HepG2 (cell line): ENCODE data around the gene CITED2. TPM values are rescaled to one million over a fixed set of nuclear protein-coding genes. Genes with fewer than 3 reads are reported as not detected.

ENCODE experiments used
- BRCA1 ChIP-seq: sonication (generic); formaldehyde crosslinking; IDR thresholded peaks from 2 replicates; pipeline ENCODE4 v1.4.0; 2020; ENCODE audit warnings: missing genetic modification reagents
- FOSL1 ChIP-seq: sonication (generic); formaldehyde crosslinking; IDR thresholded peaks from 2 replicates; pipeline ENCODE4 v1.9.0; 2021; ENCODE audit warnings: missing genetic modification reagents, borderline replicate concordance
- FOXC1 ChIP-seq: sonication (generic); formaldehyde crosslinking; IDR thresholded peaks from 2 replicates; pipeline ENCODE4 v1.8.0; 2022; ENCODE audit warnings: mild to moderate bottlenecking, missing genetic modification reagents, borderline replicate concordance
- FOXK1 ChIP-seq: sonication (generic); formaldehyde crosslinking; IDR thresholded peaks from 2 replicates; pipeline ENCODE4 v1.4.0; 2020; ENCODE audit warnings: low read depth, missing genetic modification reagents, borderline replicate concordance
- GPN1 ChIP-seq: sonication (generic); formaldehyde crosslinking; IDR thresholded peaks from 2 replicates; pipeline ENCODE4 v1.5.1; 2020; ENCODE audit warnings: missing genetic modification reagents, borderline replicate concordance
- HCFC1 ChIP-seq: fragments of 150-350 bp; IDR thresholded peaks from 2 replicates; pipeline ENCODE4 v1.6.1; 2014; ENCODE audit warnings: low read depth, low read length
- IKZF4 ChIP-seq: sonication (generic); formaldehyde crosslinking; IDR thresholded peaks from 2 replicates; pipeline ENCODE4 v1.5.1; 2020; ENCODE audit warnings: borderline replicate concordance, mild to moderate bottlenecking, low read depth, missing genetic modification reagents; ENCODE audit errors: not compliant biosample characterization
- JUND ChIP-seq: sonication (generic); formaldehyde crosslinking; IDR thresholded peaks from 2 replicates; pipeline ENCODE4 v1.8.0; 2022; ENCODE audit warnings: mild to moderate bottlenecking, missing genetic modification reagents
- LBX2 ChIP-seq: sonication (generic); formaldehyde crosslinking; IDR thresholded peaks from 2 replicates; pipeline ENCODE4 v1.5.0; 2020; ENCODE audit warnings: missing genetic modification reagents, mild to moderate bottlenecking, borderline replicate concordance
- SMARCC2 ChIP-seq: fragments of 450-650 bp; IDR thresholded peaks from 2 replicates; pipeline ENCODE4 v1.6.1; 2017; ENCODE audit warnings: antibody characterized with exemption, mild to moderate bottlenecking
- SNAI1 ChIP-seq: sonication (generic); formaldehyde crosslinking; IDR thresholded peaks from 2 replicates; pipeline ENCODE4 v1.5.0; 2020; ENCODE audit warnings: mild to moderate bottlenecking, missing genetic modification reagents, borderline replicate concordance
- SP140L ChIP-seq: sonication (generic); formaldehyde crosslinking; IDR thresholded peaks from 2 replicates; pipeline ENCODE4 v1.4.0; 2020; ENCODE audit warnings: missing genetic modification reagents, borderline replicate concordance
- THAP9 ChIP-seq: sonication (generic); formaldehyde crosslinking; IDR thresholded peaks from 2 replicates; pipeline ENCODE4; 2020; ENCODE audit warnings: missing genetic modification reagents, mild to moderate bottlenecking, borderline replicate concordance
- YY1 ChIP-seq: IDR thresholded peaks from 2 replicates; pipeline ENCODE4 v1.6.1; 2011; ENCODE audit warnings: low read length, low read depth, moderate library complexity, mild to moderate bottlenecking; ENCODE audit not compliant: insufficient read depth, insufficient replicate concordance
- ZNF3 ChIP-seq: IDR thresholded peaks from 2 replicates; pipeline ENCODE4 v1.7.0; 2017; ENCODE audit warnings: inconsistent platforms
- ZNF329 ChIP-seq: sonication (generic); formaldehyde crosslinking; IDR thresholded peaks from 2 replicates; pipeline ENCODE4 v1.9.0; 2021; ENCODE audit warnings: low read depth, mild to moderate bottlenecking, missing genetic modification reagents
- ZNF547 ChIP-seq: sonication (generic); formaldehyde crosslinking; IDR thresholded peaks from 2 replicates; pipeline ENCODE4 v1.5.1; 2020; ENCODE audit warnings: mild to moderate bottlenecking, missing genetic modification reagents
- ZNF747 ChIP-seq: sonication (generic); formaldehyde crosslinking; IDR thresholded peaks from 2 replicates; pipeline ENCODE4 v1.8.1; 2023; ENCODE audit warnings: missing genetic modification reagents, mild to moderate bottlenecking, borderline replicate concordance
- polyA plus RNA-seq, 8 experiments: library from polyadenylated mRNA; depleted of rRNA in 3 of 8; stranded (reverse) in 7 of 8; unstranded in 1 of 8; fragments of >200 nt; fragmentation: Illumina TruSeq in 4 of 8; extraction: Trizol in 4 of 8; gene quantifications; 2 replicates each; pipeline versions ENCODE4 v1.2.1 to v1.2.3, GENCODE V29; 2011 to 2016; ENCODE audit warnings: low read depth in 4 of 8, missing spikeins in 1 of 8, mixed read lengths in 1 of 8; ENCODE audit not compliant: insufficient read depth in 1 of 8
- total RNA-seq, 5 experiments: library from RNA; depleted of rRNA; stranded (reverse); fragments of >200 nt; fragmentation: Illumina TruSeq; extraction: Trizol; gene quantifications; 2 replicates each; pipeline ENCODE4 v1.2.3, GENCODE V29; 2016; ENCODE audit warnings: low read depth in 1 of 5
- TF ChIP-seq, protein P1 (sequence below): sonication (generic); formaldehyde crosslinking; IDR thresholded peaks from 2 replicates; pipeline ENCODE4 v1.4.0; 2020; ENCODE audit warnings: missing genetic modification reagents
- TF ChIP-seq, protein P2 (sequence below): sonication (generic); formaldehyde crosslinking; conservative IDR thresholded peaks from 2 replicates; pipeline ENCODE4 v1.4.0; 2020; ENCODE audit warnings: missing genetic modification reagents
- TF ChIP-seq, protein P3 (sequence below): sonication (generic); formaldehyde crosslinking; IDR thresholded peaks from 2 replicates; pipeline ENCODE4 v1.4.0; 2020; ENCODE audit warnings: low read depth, mild to moderate bottlenecking, missing genetic modification reagents

The CITED2 gene
- total and polyA plus RNA-seq, 2 of the 13 experiments (the other 11 are each of a cell fraction or from before 2014, with no cell fraction given): 17.6 to 57.2 TPM

DNA sequence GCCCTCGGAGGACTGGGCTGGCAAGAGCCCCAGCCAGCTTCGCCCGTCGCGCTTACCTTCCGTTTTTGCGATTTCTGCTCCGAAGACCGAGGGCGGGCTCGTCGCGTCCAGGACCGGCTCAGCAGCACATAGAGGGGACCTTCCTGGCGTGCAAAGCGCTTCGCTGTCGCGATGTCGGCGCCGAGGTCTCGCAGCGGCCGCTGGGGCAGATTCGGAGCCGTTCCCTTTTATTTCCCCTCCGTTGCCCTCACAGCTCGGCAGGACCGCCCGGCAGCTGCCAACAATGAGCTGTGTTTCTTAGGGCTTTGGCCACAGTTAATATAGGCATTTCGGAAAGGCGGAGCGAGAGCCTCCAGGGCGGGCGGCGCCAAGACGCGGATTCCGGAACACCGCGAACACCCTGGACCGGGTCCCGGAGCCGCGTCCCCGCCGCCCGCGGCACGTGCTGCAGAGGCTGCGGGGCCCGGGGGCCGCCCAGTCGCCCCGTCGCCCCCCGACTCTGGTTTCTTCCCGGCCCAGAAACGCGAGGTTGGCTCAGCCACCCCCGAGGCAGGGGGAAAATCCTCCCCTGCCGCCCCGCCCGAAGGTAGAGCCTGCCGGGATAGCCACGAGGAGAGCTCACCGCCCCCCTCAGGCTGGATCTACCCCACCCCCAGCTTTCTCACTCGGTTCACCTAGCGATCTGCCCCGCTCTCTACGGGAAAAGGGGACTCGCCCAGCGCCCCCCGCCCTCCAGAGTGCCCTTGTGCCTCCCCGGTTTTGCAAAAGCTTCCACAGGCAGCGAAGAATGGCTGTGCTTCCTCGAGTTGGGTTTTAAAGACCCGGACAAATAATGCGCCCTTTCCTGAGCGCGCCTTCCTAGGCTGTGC, at the start of gene CITED2 (continued):
- peak; percentile 7; the same call in 1 of the 2 replicates for TF ChIP-seq FOSL1 (CRISPR knock-in tag)
- TF ChIP-seq IKZF4 (CRISPR knock-in tag): peak; percentile 73
- no peak; the same call in 1 of the 2 replicates for TF ChIP-seq LBX2 (CRISPR knock-in tag)
- peak; percentile 72; the same call in 1 of the 2 replicates for TF ChIP-seq ZNF329 (CRISPR knock-in tag)
- peak; percentile 20; the same call in 1 of the 2 replicates for TF ChIP-seq THAP9 (CRISPR knock-in tag)
- TF ChIP-seq GPN1: 0 out of 2 replicates have a peak, but pooled peaks have one; percentile 50
- TF ChIP-seq SP140L: peak; percentile 98
- peak; percentile 98 for TF ChIP-seq ZNF747
- no peak; the same call in 1 of the 2 replicates for TF ChIP-seq ZNF547 (CRISPR knock-in tag)
- peak; percentile 80 for TF ChIP-seq YY1
- TF ChIP-seq, protein P1, sequence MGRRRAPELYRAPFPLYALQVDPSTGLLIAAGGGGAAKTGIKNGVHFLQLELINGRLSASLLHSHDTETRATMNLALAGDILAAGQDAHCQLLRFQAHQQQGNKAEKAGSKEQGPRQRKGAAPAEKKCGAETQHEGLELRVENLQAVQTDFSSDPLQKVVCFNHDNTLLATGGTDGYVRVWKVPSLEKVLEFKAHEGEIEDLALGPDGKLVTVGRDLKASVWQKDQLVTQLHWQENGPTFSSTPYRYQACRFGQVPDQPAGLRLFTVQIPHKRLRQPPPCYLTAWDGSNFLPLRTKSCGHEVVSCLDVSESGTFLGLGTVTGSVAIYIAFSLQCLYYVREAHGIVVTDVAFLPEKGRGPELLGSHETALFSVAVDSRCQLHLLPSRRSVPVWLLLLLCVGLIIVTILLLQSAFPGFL (CRISPR knock-in tag): peak; percentile 52; the same call in 1 of the 2 replicates
- TF ChIP-seq HCFC1: no peak
- TF ChIP-seq SMARCC2: no peak
- TF ChIP-seq, protein P2, sequence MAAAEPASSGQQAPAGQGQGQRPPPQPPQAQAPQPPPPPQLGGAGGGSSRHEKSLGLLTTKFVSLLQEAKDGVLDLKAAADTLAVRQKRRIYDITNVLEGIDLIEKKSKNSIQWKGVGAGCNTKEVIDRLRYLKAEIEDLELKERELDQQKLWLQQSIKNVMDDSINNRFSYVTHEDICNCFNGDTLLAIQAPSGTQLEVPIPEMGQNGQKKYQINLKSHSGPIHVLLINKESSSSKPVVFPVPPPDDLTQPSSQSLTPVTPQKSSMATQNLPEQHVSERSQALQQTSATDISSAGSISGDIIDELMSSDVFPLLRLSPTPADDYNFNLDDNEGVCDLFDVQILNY: peak; percentile 66
- peak; percentile 84; the same call in 1 of the 2 replicates for TF ChIP-seq FOXK1 (CRISPR knock-in tag)
- TF ChIP-seq, protein P3, sequence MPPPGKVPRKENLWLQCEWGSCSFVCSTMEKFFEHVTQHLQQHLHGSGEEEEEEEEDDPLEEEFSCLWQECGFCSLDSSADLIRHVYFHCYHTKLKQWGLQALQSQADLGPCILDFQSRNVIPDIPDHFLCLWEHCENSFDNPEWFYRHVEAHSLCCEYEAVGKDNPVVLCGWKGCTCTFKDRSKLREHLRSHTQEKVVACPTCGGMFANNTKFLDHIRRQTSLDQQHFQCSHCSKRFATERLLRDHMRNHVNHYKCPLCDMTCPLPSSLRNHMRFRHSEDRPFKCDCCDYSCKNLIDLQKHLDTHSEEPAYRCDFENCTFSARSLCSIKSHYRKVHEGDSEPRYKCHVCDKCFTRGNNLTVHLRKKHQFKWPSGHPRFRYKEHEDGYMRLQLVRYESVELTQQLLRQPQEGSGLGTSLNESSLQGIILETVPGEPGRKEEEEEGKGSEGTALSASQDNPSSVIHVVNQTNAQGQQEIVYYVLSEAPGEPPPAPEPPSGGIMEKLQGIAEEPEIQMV (CRISPR knock-in tag): peak; percentile 83
- TF ChIP-seq ZNF3 (CRISPR knock-in tag): no peak; the same call in 1 of the 2 replicates
- peak; percentile 18; the same call in 1 of the 2 replicates for TF ChIP-seq JUND (CRISPR knock-in tag)
- no peak for TF ChIP-seq SNAI1
- TF ChIP-seq BRCA1 (CRISPR knock-in tag): peak; percentile 94
- TF ChIP-seq FOXC1 (CRISPR knock-in tag): peak; percentile 92
